Neural cell (in vitro differentiated cells): ENCODE measurements around the gene GTPBP6. TPM values are rescaled to one million over a fixed set of nuclear protein-coding genes. Genes with fewer than 3 reads are reported as not detected.

Experiments
- H2AFZ ChIP-seq: fragments of 200-600, 300-800 bp; sonication (generic), shearing (Covaris generic); 2 replicates; pipeline ENCODE4 v1.6.0; 2014; ENCODE audit warnings: low read depth, mild to moderate bottlenecking, antibody characterized with exemption, low read length, moderate library complexity
- H3F3A ChIP-seq: fragments of 200-600 bp; shearing (Covaris generic); 2 replicates; pipeline ENCODE4 v1.6.1; 2016; ENCODE audit warnings: mild to moderate bottlenecking, moderate library complexity, mixed read lengths, antibody characterized with exemption, low read length; ENCODE audit not compliant: insufficient read depth, poor library complexity, severe bottlenecking
- H3K27ac ChIP-seq: fragments of 200-600, 300-800 bp; sonication (generic), shearing (Covaris generic); 2 replicates; pipeline ENCODE4 v1.5.1; 2014; ENCODE audit warnings: mild to moderate bottlenecking, low read length, moderate library complexity
- H3K27me3 ChIP-seq: fragments of 300-800, 200-600 bp; sonication (generic), shearing (Covaris generic); 2 replicates; pipeline ENCODE4 v1.6.0; 2014; ENCODE audit warnings: mild to moderate bottlenecking, low read depth, low read length, moderate library complexity; ENCODE audit not compliant: insufficient read depth
- H3K36me3 ChIP-seq: fragments of 300-800, 200-600 bp; sonication (generic), shearing (Covaris generic); 2 replicates; pipeline ENCODE4 v1.5.1; 2014; ENCODE audit warnings: mild to moderate bottlenecking, antibody characterized with exemption, low read length, moderate library complexity; ENCODE audit not compliant: insufficient read depth
- H3K4me2 ChIP-seq: fragments of 300-800, 200-600 bp; sonication (generic), shearing (Covaris generic); 2 replicates; pipeline ENCODE4 v1.6.0; 2014; ENCODE audit warnings: mild to moderate bottlenecking, low read length
- H3K4me3 ChIP-seq: fragments of 300-800, 200-600 bp; sonication (generic), shearing (Covaris generic); 2 replicates; pipeline ENCODE4 v1.5.1; 2014; ENCODE audit warnings: mild to moderate bottlenecking, low read length, moderate library complexity
- H3K79me2 ChIP-seq: fragments of 200-600 bp; shearing (Covaris generic); replicated peaks from 2 replicates; pipeline ENCODE4 v1.6.0; 2014; ENCODE audit warnings: mild to moderate bottlenecking, low read length, moderate library complexity; ENCODE audit not compliant: insufficient read depth
- H3K9ac ChIP-seq: fragments of 300-800, 200-600 bp; sonication (generic), shearing (Covaris generic); 2 replicates; pipeline ENCODE4 v1.6.1; 2016; ENCODE audit warnings: mild to moderate bottlenecking, low read length, mixed read lengths
- H3K9me2 ChIP-seq: fragments of 200-600 bp; shearing (Covaris generic); 2 replicates; pipeline ENCODE4 v1.6.1; 2016; ENCODE audit warnings: mild to moderate bottlenecking, low read length, mixed read lengths; ENCODE audit not compliant: insufficient read depth
- H3K9me3 ChIP-seq: fragments of 200-600, 300-800 bp; sonication (generic), shearing (Covaris generic); 2 replicates; pipeline ENCODE4 v1.6.1; 2016; ENCODE audit warnings: mild to moderate bottlenecking, mixed run types, low read length, moderate library complexity, mixed read lengths
- H4K20me1 ChIP-seq: fragments of 200-600 bp; shearing (Covaris generic); 2 replicates; pipeline ENCODE4 v1.6.1; 2016; ENCODE audit warnings: mild to moderate bottlenecking, mixed run types; ENCODE audit not compliant: insufficient read depth
- EP300 ChIP-seq: fragments of 450-650 bp; conservative IDR thresholded peaks from 2 replicates; pipeline ENCODE4 v1.6.1; 2014; ENCODE audit warnings: antibody characterized with exemption, mild to moderate bottlenecking, moderate library complexity; ENCODE audit not compliant: poor library complexity, severe bottlenecking
- EZH2 ChIP-seq: fragments of 200-600, 300-800 bp; shearing (Covaris generic), sonication (generic); IDR thresholded peaks from 2 replicates; pipeline ENCODE4 v1.6.1; 2014; ENCODE audit warnings: antibody characterized with exemption, low read length, borderline replicate concordance, mild to moderate bottlenecking; ENCODE audit not compliant: insufficient read depth, poor library complexity, severe bottlenecking
- MXI1 ChIP-seq: fragments of 450-650 bp; conservative IDR thresholded peaks from 2 replicates; pipeline ENCODE4 v1.6.1; 2014; ENCODE audit warnings: antibody characterized with exemption, mild to moderate bottlenecking; ENCODE audit not compliant: poor library complexity, severe bottlenecking
- POLR2AphosphoS5 ChIP-seq: IDR thresholded peaks from 2 replicates; pipeline ENCODE4 v1.6.1; 2012
- RAD21 ChIP-seq: fragments of 450-650 bp; conservative IDR thresholded peaks from 2 replicates; pipeline ENCODE4 v1.6.1; 2014; ENCODE audit warnings: antibody characterized with exemption, mild to moderate bottlenecking, moderate library complexity
- SMC3 ChIP-seq: fragments of 450-650 bp; conservative IDR thresholded peaks from 2 replicates; pipeline ENCODE4 v1.6.1; 2014; ENCODE audit warnings: antibody characterized with exemption, mild to moderate bottlenecking, moderate library complexity; ENCODE audit not compliant: poor library complexity
- TAF1 ChIP-seq: IDR thresholded peaks from 2 replicates; pipeline ENCODE4 v1.6.1; 2012; ENCODE audit warnings: low read depth
- polyA plus RNA-seq: library from polyadenylated mRNA; depleted of rRNA; stranded (reverse); fragments of >200 nt; gene quantifications from 2 replicates; pipeline ENCODE4 v1.2.3, GENCODE V29; 2014
- TF ChIP-seq, protein P1 (sequence below): fragments of 450-650 bp; IDR thresholded peaks from 2 replicates; pipeline ENCODE4 v1.5.1; 2014; ENCODE audit warnings: antibody characterized with exemption, mild to moderate bottlenecking, moderate library complexity; ENCODE audit not compliant: poor library complexity, severe bottlenecking
- TF ChIP-seq, protein P2 (sequence below): IDR thresholded peaks from 2 replicates; pipeline ENCODE4 v1.6.1; 2012; ENCODE audit warnings: borderline replicate concordance

Gene GTPBP6
- polyA plus RNA-seq, 1 donor from 2014 or later: 23.6 TPM

DNA sequence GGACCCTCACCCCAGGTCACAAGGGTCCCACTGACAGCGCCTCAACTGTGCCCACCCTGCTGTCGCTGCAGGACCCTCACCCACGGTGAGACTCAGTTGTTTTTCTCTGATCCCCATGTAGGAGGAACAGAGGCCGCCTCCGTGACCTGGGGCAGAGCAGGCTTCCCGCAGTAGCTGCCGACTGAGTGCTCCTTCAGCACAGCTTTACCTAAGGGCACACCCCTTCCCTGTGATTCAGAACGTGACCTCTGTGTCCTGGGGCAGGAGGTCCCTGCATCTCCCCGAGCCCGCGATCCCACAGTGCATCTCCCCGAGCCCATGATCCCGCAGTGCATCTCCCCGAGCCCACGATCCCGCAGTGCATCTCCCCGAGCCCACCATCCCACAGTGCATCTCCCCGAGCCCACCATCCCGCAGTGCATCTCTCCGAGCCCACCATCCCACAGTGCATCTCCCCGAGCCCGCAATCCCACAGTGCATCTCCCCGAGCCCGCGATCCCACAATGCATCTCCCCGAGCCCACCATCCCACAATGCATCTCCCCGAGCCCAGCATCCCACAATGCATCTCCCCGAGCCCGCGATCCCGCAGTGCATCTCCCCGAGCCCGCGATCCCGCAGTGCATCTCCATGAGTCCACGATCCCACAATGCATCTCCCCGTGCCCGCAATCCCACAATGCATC, 44.5 kb upstream of the GTPBP6 start:
- H3K79me2 ChIP-seq: no peaks in the 10 kb centered on the region
- peaks cover 17% of the 10 kb centered on the region for H3K9me3 ChIP-seq
- no peak overlapping the region for H2AFZ ChIP-seq
- H3K9me2 ChIP-seq: no peaks in the 10 kb centered on the region
- H4K20me1 ChIP-seq: no peaks in the 10 kb centered on the region
- no peak overlapping the region for H3K4me3 ChIP-seq
- no peaks in the 10 kb centered on the region for H3F3A ChIP-seq
- H3K36me3 ChIP-seq: peaks cover 13% of the 10 kb centered on the region
- H3K27me3 ChIP-seq: no peaks in the 10 kb centered on the region
- no peak overlapping the region for H3K27ac ChIP-seq
- H3K4me2 ChIP-seq: no peak overlapping the region
- H3K9ac ChIP-seq: no peak overlapping the region
- TF ChIP-seq POLR2AphosphoS5 (no peak), SMC3 (no peak), EP300 (no peak), EZH2 (no peak), MXI1 (no peak), TAF1 (no peak), RAD21 (no peak)
- TF ChIP-seq, protein P1, sequence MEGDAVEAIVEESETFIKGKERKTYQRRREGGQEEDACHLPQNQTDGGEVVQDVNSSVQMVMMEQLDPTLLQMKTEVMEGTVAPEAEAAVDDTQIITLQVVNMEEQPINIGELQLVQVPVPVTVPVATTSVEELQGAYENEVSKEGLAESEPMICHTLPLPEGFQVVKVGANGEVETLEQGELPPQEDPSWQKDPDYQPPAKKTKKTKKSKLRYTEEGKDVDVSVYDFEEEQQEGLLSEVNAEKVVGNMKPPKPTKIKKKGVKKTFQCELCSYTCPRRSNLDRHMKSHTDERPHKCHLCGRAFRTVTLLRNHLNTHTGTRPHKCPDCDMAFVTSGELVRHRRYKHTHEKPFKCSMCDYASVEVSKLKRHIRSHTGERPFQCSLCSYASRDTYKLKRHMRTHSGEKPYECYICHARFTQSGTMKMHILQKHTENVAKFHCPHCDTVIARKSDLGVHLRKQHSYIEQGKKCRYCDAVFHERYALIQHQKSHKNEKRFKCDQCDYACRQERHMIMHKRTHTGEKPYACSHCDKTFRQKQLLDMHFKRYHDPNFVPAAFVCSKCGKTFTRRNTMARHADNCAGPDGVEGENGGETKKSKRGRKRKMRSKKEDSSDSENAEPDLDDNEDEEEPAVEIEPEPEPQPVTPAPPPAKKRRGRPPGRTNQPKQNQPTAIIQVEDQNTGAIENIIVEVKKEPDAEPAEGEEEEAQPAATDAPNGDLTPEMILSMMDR: no peak
- TF ChIP-seq, protein P2, sequence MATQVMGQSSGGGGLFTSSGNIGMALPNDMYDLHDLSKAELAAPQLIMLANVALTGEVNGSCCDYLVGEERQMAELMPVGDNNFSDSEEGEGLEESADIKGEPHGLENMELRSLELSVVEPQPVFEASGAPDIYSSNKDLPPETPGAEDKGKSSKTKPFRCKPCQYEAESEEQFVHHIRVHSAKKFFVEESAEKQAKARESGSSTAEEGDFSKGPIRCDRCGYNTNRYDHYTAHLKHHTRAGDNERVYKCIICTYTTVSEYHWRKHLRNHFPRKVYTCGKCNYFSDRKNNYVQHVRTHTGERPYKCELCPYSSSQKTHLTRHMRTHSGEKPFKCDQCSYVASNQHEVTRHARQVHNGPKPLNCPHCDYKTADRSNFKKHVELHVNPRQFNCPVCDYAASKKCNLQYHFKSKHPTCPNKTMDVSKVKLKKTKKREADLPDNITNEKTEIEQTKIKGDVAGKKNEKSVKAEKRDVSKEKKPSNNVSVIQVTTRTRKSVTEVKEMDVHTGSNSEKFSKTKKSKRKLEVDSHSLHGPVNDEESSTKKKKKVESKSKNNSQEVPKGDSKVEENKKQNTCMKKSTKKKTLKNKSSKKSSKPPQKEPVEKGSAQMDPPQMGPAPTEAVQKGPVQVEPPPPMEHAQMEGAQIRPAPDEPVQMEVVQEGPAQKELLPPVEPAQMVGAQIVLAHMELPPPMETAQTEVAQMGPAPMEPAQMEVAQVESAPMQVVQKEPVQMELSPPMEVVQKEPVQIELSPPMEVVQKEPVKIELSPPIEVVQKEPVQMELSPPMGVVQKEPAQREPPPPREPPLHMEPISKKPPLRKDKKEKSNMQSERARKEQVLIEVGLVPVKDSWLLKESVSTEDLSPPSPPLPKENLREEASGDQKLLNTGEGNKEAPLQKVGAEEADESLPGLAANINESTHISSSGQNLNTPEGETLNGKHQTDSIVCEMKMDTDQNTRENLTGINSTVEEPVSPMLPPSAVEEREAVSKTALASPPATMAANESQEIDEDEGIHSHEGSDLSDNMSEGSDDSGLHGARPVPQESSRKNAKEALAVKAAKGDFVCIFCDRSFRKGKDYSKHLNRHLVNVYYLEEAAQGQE: no peak

DNA sequence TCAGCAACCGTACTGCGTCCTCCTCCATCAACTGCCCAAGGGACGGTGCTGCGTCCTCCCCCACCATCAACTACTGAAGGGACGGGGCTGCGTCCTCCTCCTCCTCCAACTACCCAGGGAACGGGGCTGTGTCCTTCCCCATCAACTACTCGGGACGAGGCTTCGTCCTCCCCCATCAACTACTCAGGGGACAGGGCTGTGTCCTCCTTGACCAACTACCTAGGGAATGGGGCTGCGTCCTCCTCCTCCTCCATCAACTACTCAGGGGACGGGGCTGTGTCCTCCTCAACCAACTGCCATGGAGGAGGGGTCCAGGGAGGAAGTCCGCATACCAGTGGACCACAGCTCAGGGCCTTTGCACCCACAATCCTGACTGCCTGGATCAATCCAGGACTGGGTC, 43.8 kb upstream of the GTPBP6 start:
- H3K9me3 ChIP-seq: peaks cover 17% of the 10 kb centered on the region
- TF ChIP-seq MXI1 (no peak), EZH2 (no peak), SMC3 (no peak), POLR2AphosphoS5 (no peak), EP300 (no peak)
- TF ChIP-seq, protein P1: no peak
- no peak overlapping the region for H2AFZ ChIP-seq
- H3K4me2 ChIP-seq: no peak overlapping the region
- no peaks in the 10 kb centered on the region for H4K20me1 ChIP-seq
- no peaks in the 10 kb centered on the region for H3K27me3 ChIP-seq
- no peak overlapping the region for H3K9ac ChIP-seq
- H3K79me2 ChIP-seq: no peaks in the 10 kb centered on the region
- no peaks in the 10 kb centered on the region for H3K9me2 ChIP-seq
- no peaks in the 10 kb centered on the region for H3F3A ChIP-seq
- peaks cover 13% of the 10 kb centered on the region for H3K36me3 ChIP-seq
- no peak overlapping the region for H3K4me3 ChIP-seq
- H3K27ac ChIP-seq: no peak overlapping the region
